Measurements from ENCODE around the gene AP1M1. TPM values are rescaled to one million over a fixed set of nuclear protein-coding genes. Genes with fewer than 3 reads are reported as not detected.

Gene AP1M1
- 100 to 1,000 TPM in 3 of 4 donors, 10 to 100 TPM in 1; 92.8 to 144 (median 109) TPM for total RNA-seq

- peaks cover 0 to 41% (median 0%) of the 10 kb centered on the region in 3 donors for H3K36me3 ChIP-seq
- no peaks in the 10 kb centered on the region for H3K27me3 ChIP-seq
- WGBS, 2 donors = 0% methylated on average over 16 to 46 of the region's 65 CpGs
- H3K9me3 ChIP-seq = no peaks in the 10 kb centered on the region
- H3K4me3 ChIP-seq = peak within 1 kb of the TSS; percentile 60 to 99 (median 72)
- H3K4me1 ChIP-seq = peaks cover 2 to 41% (median 25%) of the 10 kb centered on the region in 4 donors
- peak; percentile 93 to 95 for DNase-seq (ENCODE audit: low spot score in 2 of 2)
- TF ChIP-seq POLR2A (IDR thresholded peaks at IDR 0.05) (peak; percentile 17 to 50), CTCF (IDR thresholded peaks at IDR 0.05) (peak in 1 of 5 experiments; percentile 45), EP300 (IDR thresholded peaks at IDR 0.05) (peak; percentile 83 to 91)
- peak within 1 kb of the TSS; percentile 22 to 93 (median 85) for H3K27ac ChIP-seq
These were observed at the start of gene AP1M1 for GRCh38 chr19:16197622-16198369. AP1M1 (plus strand) TSS chr19:16197911; CDS start chr19:16198027, 116 bp downstream.

GRCh38 chr19:16148443-16149229 lies 49.1 kb upstream of the AP1M1 start:
- no peak for DNase-seq (ENCODE audit: low spot score in 2 of 2)
- 71 to 83% methylated on average over 8 of the region's 8 CpGs for WGBS, 2 donors
- Histone ChIP-seq H3K4me1 (no peaks in the 10 kb centered on the region), H3K27me3 (no peaks in the 10 kb centered on the region), H3K27ac (no peak overlapping the region), H3K9me3 (no peaks in the 10 kb centered on the region), H3K36me3 (no peaks in the 10 kb centered on the region), H3K4me3 (no peak overlapping the region)
- TF ChIP-seq CTCF (IDR thresholded peaks at IDR 0.05) = no peak
- TF ChIP-seq EP300 (IDR thresholded peaks at IDR 0.05) = no peak

- TF ChIP-seq EP300 (IDR thresholded peaks at IDR 0.05) (no peak), POLR2A (IDR thresholded peaks at IDR 0.05) (no peak), CTCF (IDR thresholded peaks at IDR 0.05) (no peak)
- no peak for DNase-seq (ENCODE audit: low spot score in 2 of 2)
- WGBS, 2 donors = 83 to 87% methylated on average over 11 of the region's 11 CpGs
- Histone ChIP-seq H3K4me3 (no peak overlapping the region), H3K9me3 (no peaks in the 10 kb centered on the region), H3K27me3 (no peaks in the 10 kb centered on the region), H3K36me3 (no peaks in the 10 kb centered on the region), H3K4me1 (no peaks in the 10 kb centered on the region), H3K27ac (no peak overlapping the region)
These were observed 44.0 kb upstream of the AP1M1 start for GRCh38 chr19:16153582-16154336.

- H3K27ac ChIP-seq = no peak overlapping the region
- H3K4me1 ChIP-seq = no peaks in the 10 kb centered on the region
- WGBS, 2 donors = 90 to 92% methylated on average over 8 of the region's 8 CpGs
- no peak for TF ChIP-seq POLR2A (IDR thresholded peaks at IDR 0.05)
- TF ChIP-seq CTCF (IDR thresholded peaks at IDR 0.05) = no peak
- TF ChIP-seq EP300 (IDR thresholded peaks at IDR 0.05) = no peak
- no peak overlapping the region for H3K4me3 ChIP-seq
- no peak for DNase-seq (ENCODE audit: low spot score in 2 of 2)
- no peaks in the 10 kb centered on the region for H3K27me3 ChIP-seq
- H3K36me3 ChIP-seq = no peaks in the 10 kb centered on the region
- H3K9me3 ChIP-seq = no peaks in the 10 kb centered on the region
These were observed 43.2 kb upstream of the AP1M1 start for GRCh38 chr19:16154557-16154956.

All from tibial nerve (tissue), 4 donors.